ENCODE measurements around the gene WNT3.
"Not testable (repeated sequence)": the region's sequence is repeated elsewhere in the genome, so short reads cannot be mapped to it uniquely, and the experiment has no call there.

WNT3 gene

DNA sequence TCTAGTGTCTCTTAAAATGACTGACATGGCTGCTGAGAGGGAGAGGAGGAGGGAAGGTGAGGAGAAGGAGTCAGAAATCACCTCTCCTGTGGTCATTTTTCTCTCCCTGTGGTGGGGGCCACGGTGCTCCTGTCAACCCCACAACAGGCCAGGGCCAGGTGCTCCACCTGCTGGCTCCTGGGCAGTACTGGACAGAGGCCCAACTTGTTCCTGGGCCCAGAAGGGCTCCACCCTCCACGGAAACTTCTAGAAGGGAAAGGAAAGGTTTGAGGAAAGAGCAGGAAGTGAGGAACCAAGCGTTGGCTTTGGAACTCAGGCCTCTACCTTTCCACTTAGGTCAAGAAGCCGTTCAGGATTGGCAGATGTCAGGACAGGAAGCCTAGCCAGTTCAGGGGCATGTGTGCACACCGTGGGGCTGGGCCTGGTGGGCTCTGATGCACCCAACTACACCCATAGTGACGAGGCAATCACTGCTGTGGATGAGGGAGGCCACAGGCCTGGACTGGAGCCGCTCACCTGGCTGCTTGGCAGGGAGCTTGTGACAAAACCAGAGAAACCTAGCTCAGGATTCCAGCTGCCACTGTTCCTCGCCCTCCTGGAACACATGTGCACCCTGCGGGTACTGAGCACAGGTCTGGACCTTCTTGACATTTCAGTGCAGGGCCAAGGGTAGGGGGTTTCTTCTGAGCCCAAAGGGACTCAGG, 36.1 kb downstream of the WNT3 start:
- DNase-seq = no peak

GRCh38 chr17:46780003-46780373, 38.5 kb downstream of the WNT3 start:
- DNase-seq = no peak

- DNase-seq = no peak
These were observed 40.3 kb downstream of the WNT3 start for GRCh38 chr17:46777943-46778915.

DNA sequence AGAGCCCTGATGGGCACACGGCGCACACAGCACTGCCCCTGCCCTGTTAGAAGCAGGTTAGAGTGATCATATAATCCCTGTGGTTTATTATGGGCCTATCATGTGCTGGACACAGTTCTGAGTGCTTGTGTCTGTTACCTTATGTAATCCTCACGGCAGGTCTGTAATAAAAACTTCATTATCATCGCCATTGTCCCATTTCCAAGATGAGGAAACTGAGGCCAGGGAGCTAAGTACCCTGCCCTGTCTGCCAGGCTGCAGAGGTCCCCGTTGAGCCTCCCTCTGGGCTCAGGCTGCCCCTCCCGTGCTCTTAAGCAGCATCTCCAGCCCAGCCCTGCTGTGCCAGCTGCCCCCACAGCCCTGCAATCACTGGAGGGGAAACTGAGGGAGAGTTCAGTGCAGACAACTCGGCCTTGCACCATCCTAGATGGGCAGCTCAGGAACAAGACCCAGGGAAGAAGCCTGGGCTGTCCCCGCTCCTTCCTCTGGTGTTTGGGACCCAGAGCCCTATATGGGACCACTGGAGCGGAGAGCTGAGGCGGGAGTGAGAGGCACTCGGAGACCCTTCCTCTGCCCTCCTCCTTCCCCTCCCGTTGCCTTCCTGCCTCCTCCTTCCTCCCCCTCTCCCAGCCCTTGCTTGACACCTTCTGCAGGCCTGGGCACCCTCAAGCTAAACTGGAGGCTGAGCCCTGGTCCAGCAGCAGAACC, 42.0 kb downstream of the WNT3 start:
- DNase-seq = no peak

DNA sequence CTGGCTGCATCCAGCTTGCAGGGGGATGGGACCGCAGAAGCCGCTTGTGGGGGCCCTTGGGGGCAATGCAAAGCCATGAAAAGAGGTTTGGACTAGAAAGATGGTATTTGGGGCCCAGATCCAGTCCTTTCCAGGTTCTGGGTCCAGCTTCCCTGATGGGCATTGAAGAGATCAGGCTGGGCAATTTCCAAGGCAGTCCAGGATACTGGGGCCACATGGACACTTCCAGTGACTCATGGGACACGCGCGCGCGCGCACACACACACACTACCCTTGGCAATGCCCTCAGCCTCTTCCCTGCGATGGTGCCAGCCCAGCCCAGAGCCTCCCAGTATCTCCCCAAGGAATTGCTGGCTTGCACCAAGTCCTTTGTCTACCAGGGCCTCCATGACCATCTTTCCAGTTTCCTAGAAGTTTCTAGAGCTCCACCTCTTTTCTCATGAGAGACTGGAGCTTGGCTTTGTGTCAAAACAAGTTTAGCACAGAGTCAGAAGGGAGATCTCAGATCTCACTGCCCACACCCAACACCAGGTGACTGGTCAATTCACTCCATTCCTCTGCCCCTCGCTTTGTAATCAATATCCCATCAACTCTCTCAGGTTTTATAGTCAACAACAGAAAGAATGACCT, 44.3 kb downstream of the WNT3 start:
- no peak for DNase-seq

DNA sequence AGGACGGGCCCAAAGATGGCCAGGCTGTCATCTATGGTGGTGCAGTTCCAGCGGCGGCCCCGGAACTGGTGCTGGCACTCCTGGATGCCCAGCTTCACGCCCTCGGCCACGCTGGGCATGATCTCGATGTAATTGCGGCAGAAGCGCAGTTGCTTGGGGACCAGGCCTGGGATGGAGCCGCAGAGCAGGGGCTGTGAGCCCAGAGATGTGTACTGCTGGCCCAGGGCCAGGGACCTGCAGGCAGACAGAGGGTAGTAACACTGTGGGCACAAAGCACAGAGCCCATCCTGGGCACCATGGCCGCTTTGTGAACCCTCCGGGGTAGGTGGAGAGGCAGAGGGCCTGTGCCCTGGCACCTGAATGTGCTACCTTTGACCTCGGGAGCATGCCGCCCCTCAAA, 44.8 kb downstream of the WNT3 start:
- no peak for DNase-seq

DNA sequence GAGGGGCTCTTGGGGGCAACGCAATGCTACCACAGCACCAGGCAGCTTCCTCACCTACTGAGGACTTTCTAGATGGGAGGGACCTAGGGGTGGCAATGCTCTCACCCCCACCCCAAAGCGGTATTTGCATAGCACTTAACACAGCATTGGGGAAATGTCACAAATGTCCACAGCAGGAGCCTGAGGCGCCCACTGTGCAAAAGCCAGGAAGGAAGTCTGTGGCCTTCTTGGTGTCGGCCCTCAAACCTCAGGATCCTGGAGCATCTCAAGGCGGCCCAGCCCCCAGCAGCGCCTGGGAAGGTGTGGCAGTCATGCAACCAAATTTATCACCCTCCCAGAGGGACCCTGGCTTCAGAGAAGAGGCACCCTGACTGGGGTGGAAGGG, 45.3 kb downstream of the WNT3 start:
- no peak for DNase-seq

DNA sequence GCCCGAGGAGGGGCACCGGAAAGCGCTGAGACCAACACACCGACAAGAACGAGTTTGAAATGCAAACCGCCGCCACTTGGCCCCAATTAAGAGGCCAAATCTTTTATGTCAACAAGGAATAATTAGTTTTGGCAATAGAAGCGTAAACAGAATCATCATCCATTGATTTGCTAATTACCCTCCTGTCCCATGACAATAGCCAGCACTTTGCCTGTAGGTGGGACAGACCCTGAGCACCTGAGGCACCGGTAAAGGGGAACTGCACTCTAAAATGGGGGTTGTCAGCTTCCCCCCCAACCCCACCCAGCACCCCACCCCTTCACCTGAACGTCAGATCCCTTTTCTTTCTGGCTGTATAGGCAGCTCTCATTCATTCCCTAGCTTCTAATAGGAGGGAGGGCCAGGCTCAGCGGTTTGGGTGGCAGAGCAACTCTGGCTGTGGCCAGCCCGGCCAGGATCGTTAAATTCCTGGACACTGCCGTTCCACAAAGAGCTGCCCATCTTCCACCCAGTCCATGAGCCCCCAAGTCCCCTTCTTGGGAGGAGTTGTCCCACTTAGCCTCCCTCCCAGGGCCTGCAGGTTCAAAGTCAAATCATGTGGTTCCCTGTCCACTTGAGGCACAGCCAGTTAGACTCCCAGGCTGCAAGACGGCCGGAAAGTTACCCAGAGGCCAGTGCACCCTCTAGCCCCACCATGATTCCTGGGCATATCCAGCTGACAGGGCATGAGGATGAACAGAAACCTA, 45.8 kb downstream of the WNT3 start:
- DNase-seq = no peak

DNA sequence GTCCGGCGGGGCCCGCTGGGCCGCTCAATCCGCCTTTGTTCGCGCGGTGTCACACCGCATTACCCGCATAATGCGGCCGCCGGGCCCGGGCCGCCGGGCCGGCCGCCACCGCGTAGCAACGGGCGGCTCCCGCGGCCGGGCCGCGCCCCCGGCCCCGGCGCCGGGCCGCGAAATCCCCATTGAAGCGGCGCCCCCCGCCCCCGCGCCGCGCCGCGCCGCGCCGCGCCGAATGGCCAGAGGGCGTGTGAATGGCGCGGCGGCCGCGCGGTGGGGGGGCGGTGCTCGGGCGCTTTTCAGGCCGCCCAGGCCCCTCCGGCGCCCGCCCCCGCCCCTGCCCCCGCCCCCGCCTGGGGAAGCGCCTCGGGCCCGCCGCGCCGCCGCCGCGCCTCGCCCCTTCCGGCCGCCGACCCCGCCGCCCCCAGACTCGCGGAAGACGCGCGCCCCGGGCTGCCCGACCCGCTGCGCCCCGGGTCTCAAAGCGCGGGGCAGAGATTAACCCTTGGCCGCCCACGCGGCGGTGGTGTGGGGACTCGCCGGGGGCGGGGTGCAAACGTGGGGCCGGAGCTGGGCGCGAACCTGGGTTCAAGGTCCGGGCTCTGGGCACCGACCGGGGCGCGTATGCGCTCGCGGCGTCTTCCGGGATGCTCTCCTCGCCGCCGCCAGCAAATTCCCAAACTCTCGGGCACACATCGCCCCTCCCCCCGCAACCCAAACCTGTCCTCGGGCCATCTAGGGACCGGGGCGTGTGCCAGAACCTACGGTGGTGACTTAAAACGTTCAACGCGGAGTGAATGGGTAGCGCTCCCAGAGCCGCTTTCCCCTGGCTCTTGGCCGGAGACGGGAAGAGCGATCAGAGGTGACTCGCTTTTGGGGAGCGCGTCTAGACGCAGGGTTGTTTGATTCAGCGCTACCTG, 46.7 kb downstream of the WNT3 start:
- no peak for DNase-seq

- no peak for DNase-seq
These were observed 47.5 kb downstream of the WNT3 start for GRCh38 chr17:46770818-46771560.

DNA sequence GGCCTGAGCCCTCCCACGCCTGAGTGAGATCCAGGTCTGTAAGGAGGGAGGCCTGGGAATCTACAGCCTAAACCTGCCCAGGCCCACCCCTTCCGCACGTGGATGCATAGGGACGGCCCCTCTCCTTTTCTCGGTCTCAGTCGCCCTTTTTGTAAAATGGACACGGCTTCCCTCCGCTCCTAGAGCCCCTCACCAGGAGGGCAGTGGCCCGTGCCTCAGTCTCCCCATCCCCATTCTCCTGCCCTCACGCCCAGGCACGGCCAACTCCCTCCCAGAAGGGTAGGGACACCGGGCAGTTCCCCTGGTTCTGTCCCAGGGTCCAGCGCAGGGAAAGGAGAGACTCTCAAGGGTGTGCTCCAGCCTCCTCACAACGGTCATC, 48.1 kb downstream of the WNT3 start:
- no peak for DNase-seq

DNA sequence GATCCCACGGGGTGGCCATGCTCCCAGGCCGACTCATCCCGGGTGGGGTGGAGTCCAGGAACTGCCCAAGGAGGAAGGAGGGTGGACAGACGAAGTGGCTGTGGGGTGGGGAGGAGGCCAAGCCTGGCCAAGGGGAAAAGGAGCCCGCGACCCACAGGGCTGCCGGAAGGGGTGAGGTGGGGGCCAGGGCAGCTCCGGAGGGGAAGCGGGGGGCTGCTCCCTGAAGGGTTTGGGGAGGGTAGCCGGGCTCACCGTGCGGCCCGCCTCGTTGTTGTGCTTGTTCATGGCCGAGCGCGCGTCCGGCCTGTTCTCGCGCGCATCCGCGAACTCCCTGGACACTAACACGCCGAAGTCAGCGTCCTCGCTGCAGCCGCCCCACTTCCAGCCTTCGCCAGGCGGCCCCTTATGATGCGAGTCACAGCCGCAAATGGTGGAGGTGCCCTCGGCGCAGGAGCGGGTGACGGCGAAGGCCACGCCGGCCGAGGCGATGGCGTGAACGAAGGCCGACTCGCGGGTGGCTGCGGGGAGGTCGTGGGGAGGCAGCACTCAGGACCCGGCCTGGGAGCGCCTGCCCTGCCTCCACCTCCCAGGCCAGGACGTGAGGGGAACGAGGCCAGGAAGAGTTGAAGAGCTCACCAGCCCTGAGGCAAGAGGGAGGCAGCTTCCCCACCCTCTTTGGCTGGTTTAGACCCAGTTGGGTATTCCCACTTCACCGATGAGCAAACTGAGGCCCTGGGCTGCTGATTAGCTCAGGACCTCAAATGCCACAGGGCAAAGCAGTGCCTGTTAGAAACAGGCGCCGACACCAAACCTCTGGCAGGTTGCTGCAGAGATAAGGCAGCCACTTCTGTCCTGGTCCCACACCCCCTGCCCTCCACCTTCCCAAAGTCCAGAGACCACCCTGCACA, 48.7 kb downstream of the WNT3 start:
- no peak for DNase-seq

DNA sequence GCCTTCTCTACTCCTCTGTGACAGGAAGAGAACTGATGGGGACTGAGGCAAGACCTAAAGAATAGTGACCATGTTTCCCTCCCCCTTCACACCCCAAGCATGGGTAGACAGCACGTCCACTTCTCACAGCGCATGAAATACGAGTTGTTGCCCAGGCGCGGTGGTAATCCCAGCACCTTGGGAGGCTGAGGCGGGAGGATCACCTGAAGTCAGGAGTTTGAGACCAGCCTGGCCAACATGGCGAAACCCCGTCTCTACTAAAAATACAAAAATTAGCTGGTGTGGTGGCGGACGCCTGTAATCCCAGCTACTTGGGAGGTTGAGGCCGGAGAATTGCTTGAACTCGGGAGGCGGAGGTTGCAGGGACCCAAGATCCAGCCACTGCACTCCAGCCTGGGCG, 49.6 kb downstream of the WNT3 start:
- DNase-seq = not testable (repeated sequence)

DNA sequence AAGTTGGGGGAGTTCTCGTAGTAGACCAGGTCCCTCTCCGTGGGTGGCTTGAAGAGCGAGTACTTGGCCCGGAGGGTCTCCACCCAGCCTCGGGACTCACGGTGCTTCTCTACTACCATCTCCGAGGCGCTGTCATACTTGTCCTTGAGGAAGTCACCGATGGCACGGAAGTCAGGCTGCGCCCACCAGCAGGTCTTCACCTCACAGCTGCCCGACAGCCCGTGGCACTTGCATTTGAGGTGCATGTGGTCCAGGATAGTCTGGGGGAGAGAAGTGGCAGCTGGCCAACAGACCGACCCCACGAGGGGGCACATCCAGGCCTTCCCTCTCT, 50.0 kb downstream of the WNT3 start:
- DNase-seq = no peak

GRCh38 chr17:46766493-46767491, 51.7 kb downstream of the WNT3 start:
- DNase-seq = no peak

- no peak for DNase-seq
These were observed 53.0 kb downstream of the WNT3 start for GRCh38 chr17:46765453-46765852.

DNA sequence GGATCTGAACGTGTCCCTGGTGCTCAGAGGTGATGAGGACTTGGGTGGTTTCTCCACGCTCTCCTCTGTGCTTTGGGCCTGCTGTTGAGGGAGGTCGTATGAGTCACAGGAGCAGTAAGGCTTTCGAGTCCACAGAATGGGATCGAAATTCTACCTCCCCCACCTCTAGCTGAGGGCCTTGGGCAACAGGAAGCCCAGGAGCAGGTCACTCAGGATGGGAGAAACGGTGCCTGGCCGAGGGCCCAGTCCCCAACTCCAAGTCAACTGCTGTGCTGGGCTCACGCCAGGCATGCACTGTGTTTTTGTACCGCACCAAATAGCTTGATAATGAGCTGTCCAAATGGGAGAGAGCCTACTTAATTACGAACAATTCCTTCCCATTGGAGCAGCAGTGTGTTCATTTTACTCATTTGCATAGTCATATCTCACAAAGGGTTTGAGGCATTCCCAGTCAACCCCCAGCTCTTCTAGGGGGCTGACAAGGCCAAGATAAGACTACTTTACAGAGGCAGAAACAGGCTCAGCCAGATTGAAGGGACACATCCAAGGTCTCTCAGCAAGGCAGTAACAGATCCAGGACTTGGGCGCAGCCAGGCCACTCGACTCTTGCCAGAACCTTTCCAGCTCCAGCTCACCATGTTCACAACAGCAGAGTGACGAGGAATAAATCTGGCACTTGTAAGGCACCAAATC, 53.6 kb downstream of the WNT3 start:
- no peak for DNase-seq
